Activated CD4-positive, alpha-beta T cell treated with anti-CD3 and anti-CD28 coated beads, Interleukin-2, amount 10 ng/mL, durations not matched to agents 7 days and 5 days (primary cell): ENCODE measurements around the gene GABRG3. TPM values are rescaled to one million over a fixed set of nuclear protein-coding genes. Genes with fewer than 3 reads are reported as not detected.

ENCODE experiments used
- CTCF ChIA-PET: fragments of 350-600 bp; sonication (Branson Sonifier 250); formaldehyde crosslinking; loops from one replicate; lab custom pipeline; 2021; ENCODE audit warnings: antibody characterized with exemption; lab: Charles Lee
- POLR2A ChIA-PET: fragments of 350-600 bp; sonication (Branson Sonifier 250); formaldehyde crosslinking; loops from one replicate; lab custom pipeline; 2021; ENCODE audit warnings: antibody characterized with exemption; lab: Charles Lee
- DNase-seq: peaks from one replicate; pipeline ENCODE4 v3.0.0-alpha.2; 2020
- H3K27ac Mint-ChIP-seq: one replicate; pipeline ENCODE4 v1.8.0; 2021; ENCODE audit warnings: mild to moderate bottlenecking, moderate library complexity, mixed read lengths
- H3K27me3 Mint-ChIP-seq: one replicate; pipeline ENCODE4 v1.8.0; 2021; ENCODE audit warnings: mixed read lengths
- H3K36me3 Mint-ChIP-seq: one replicate; pipeline ENCODE4 v1.8.0; 2021; ENCODE audit warnings: low read depth, mixed read lengths
- H3K4me1 Mint-ChIP-seq: one replicate; pipeline ENCODE4 v1.8.0; 2021; ENCODE audit warnings: mixed read lengths
- H3K4me3 Mint-ChIP-seq: one replicate; pipeline ENCODE4 v1.8.0; 2021; ENCODE audit warnings: mild to moderate bottlenecking, moderate library complexity, mixed read lengths
- H3K9me3 Mint-ChIP-seq: one replicate; pipeline ENCODE4 v1.8.0; 2021; ENCODE audit warnings: mixed read lengths
- total RNA-seq, 2 experiments: library from RNA; stranded (reverse); gene quantifications; one replicate each; pipeline ENCODE4 v1.2.3, GENCODE V29; 2021

The GABRG3 gene
- total RNA-seq, 2 experiments from 2014 or later, result not detected

- H3K27me3 Mint-ChIP-seq, result no peaks in the 10 kb centered on the region
- DNase-seq, result no peak
- H3K9me3 Mint-ChIP-seq, result peaks cover 13% of the 10 kb centered on the region
- no peak overlapping the region for H3K4me3 Mint-ChIP-seq
- CTCF ChIA-PET, result no interaction called here
- no peak overlapping the region for H3K27ac Mint-ChIP-seq
- H3K36me3 Mint-ChIP-seq, result no peaks in the 10 kb centered on the region
- POLR2A ChIA-PET, result no interaction called here
- no peaks in the 10 kb centered on the region for H3K4me1 Mint-ChIP-seq
These were observed 447.7 kb downstream of the GABRG3 start for GRCh38 chr15:27418726-27419125.

- Mint-ChIP-seq H3K9me3 (peaks cover 10% of the 10 kb centered on the region), H3K27me3 (no peaks in the 10 kb centered on the region), H3K4me1 (no peaks in the 10 kb centered on the region), H3K36me3 (no peaks in the 10 kb centered on the region), H3K27ac (no peak overlapping the region), H3K4me3 (no peak overlapping the region)
- ChIA-PET POLR2A (no interaction called here), CTCF (no interaction called here)
- no peak for DNase-seq
These were observed 452.0 kb downstream of the GABRG3 start for GRCh38 chr15:27422997-27423396.

- Mint-ChIP-seq H3K4me1 (no peaks in the 10 kb centered on the region), H3K9me3 (peaks cover 13% of the 10 kb centered on the region), H3K27me3 (no peaks in the 10 kb centered on the region), H3K4me3 (no peak overlapping the region), H3K36me3 (no peaks in the 10 kb centered on the region), H3K27ac (no peak overlapping the region)
- no peak for DNase-seq
- ChIA-PET CTCF (no interaction called here), POLR2A (no interaction called here)
These were observed 455.8 kb downstream of the GABRG3 start for GRCh38 chr15:27426805-27427204.

GRCh38 chr15:27427276-27427675 lies 456.3 kb downstream of the GABRG3 start:
- no peak overlapping the region for H3K4me3 Mint-ChIP-seq
- ChIA-PET POLR2A (no interaction called here), CTCF (no interaction called here)
- peaks cover 13% of the 10 kb centered on the region for H3K9me3 Mint-ChIP-seq
- no peak overlapping the region for H3K27ac Mint-ChIP-seq
- DNase-seq, result no peak
- no peaks in the 10 kb centered on the region for H3K36me3 Mint-ChIP-seq
- no peaks in the 10 kb centered on the region for H3K27me3 Mint-ChIP-seq
- H3K4me1 Mint-ChIP-seq, result no peaks in the 10 kb centered on the region

GRCh38 chr15:27428151-27428550 lies 457.2 kb downstream of the GABRG3 start:
- no peaks in the 10 kb centered on the region for H3K27me3 Mint-ChIP-seq
- no peak overlapping the region for H3K4me3 Mint-ChIP-seq
- ChIA-PET CTCF (no interaction called here), POLR2A (interaction anchor here (0.6 kb wide), 1 partner anchor 182 kb away, joined by 3 read pairs; no protein-coding TSS in a partner anchor)
- no peak for DNase-seq
- H3K36me3 Mint-ChIP-seq, result no peaks in the 10 kb centered on the region
- H3K4me1 Mint-ChIP-seq, result no peaks in the 10 kb centered on the region
- no peak overlapping the region for H3K27ac Mint-ChIP-seq
- H3K9me3 Mint-ChIP-seq, result peaks cover 18% of the 10 kb centered on the region

GRCh38 chr15:27429577-27429976 lies 458.6 kb downstream of the GABRG3 start:
- CTCF ChIA-PET, result no interaction called here
- POLR2A ChIA-PET, result no interaction called here
- H3K36me3 Mint-ChIP-seq, result no peaks in the 10 kb centered on the region
- peaks cover 23% of the 10 kb centered on the region for H3K9me3 Mint-ChIP-seq
- no peak overlapping the region for H3K4me3 Mint-ChIP-seq
- DNase-seq, result no peak
- no peaks in the 10 kb centered on the region for H3K4me1 Mint-ChIP-seq
- H3K27me3 Mint-ChIP-seq, result no peaks in the 10 kb centered on the region
- H3K27ac Mint-ChIP-seq, result no peak overlapping the region

- Mint-ChIP-seq H3K27ac (no peak overlapping the region), H3K36me3 (no peaks in the 10 kb centered on the region), H3K9me3 (peaks cover 19% of the 10 kb centered on the region), H3K4me1 (no peaks in the 10 kb centered on the region), H3K4me3 (no peak overlapping the region), H3K27me3 (no peaks in the 10 kb centered on the region)
- ChIA-PET POLR2A (no interaction called here), CTCF (no interaction called here)
- no peak for DNase-seq
These were observed 462.6 kb downstream of the GABRG3 start for GRCh38 chr15:27433604-27434003.

GRCh38 chr15:27438403-27439375 lies 467.7 kb downstream of the GABRG3 start:
- no peak for DNase-seq
- CTCF ChIA-PET, result no interaction called here
- no peak overlapping the region for H3K27ac Mint-ChIP-seq
- POLR2A ChIA-PET, result no interaction called here
- H3K4me3 Mint-ChIP-seq, result no peak overlapping the region
- H3K27me3 Mint-ChIP-seq, result no peaks in the 10 kb centered on the region
- H3K4me1 Mint-ChIP-seq, result no peaks in the 10 kb centered on the region
- H3K36me3 Mint-ChIP-seq, result no peaks in the 10 kb centered on the region
- H3K9me3 Mint-ChIP-seq, result peaks cover 27% of the 10 kb centered on the region

- POLR2A ChIA-PET, result no interaction called here
These were observed 470.1 kb downstream of the GABRG3 start for GRCh38 chr15:27441120-27441519.

GRCh38 chr15:27448234-27448633 lies 477.3 kb downstream of the GABRG3 start:
- Mint-ChIP-seq H3K9me3 (peaks cover 11% of the 10 kb centered on the region), H3K4me3 (no peak overlapping the region), H3K4me1 (no peaks in the 10 kb centered on the region), H3K27me3 (peaks cover 2% of the 10 kb centered on the region), H3K36me3 (no peaks in the 10 kb centered on the region), H3K27ac (no peak overlapping the region)
- DNase-seq, result no peak
- ChIA-PET CTCF (no interaction called here), POLR2A (no interaction called here)

More at GRCh38 chr15:27441120-27441519, 470.1 kb downstream of the GABRG3 start:
- Mint-ChIP-seq H3K4me3 (no peak overlapping the region), H3K36me3 (no peaks in the 10 kb centered on the region), H3K27ac (no peak overlapping the region), H3K4me1 (no peaks in the 10 kb centered on the region), H3K9me3 (peaks cover 25% of the 10 kb centered on the region), H3K27me3 (no peaks in the 10 kb centered on the region)
- no peak for DNase-seq
- CTCF ChIA-PET, result no interaction called here

GRCh38 chr15:27448986-27449385 lies 478.0 kb downstream of the GABRG3 start:
- ChIA-PET POLR2A (no interaction called here), CTCF (no interaction called here)
- no peak for DNase-seq
- Mint-ChIP-seq H3K9me3 (peaks cover 9% of the 10 kb centered on the region), H3K27me3 (peaks cover 2% of the 10 kb centered on the region), H3K4me3 (no peak overlapping the region), H3K4me1 (no peaks in the 10 kb centered on the region), H3K36me3 (no peaks in the 10 kb centered on the region), H3K27ac (no peak overlapping the region)

- Mint-ChIP-seq H3K4me1 (no peaks in the 10 kb centered on the region), H3K27ac (no peak overlapping the region), H3K27me3 (peaks cover 2% of the 10 kb centered on the region), H3K36me3 (no peaks in the 10 kb centered on the region), H3K9me3 (peaks cover 9% of the 10 kb centered on the region), H3K4me3 (no peak overlapping the region)
- no peak for DNase-seq
- CTCF ChIA-PET, result no interaction called here
- POLR2A ChIA-PET, result no interaction called here
These were observed 479.0 kb downstream of the GABRG3 start for GRCh38 chr15:27449941-27450340.

GRCh38 chr15:27454281-27455075 lies 483.5 kb downstream of the GABRG3 start:
- no peak for DNase-seq
- no peaks in the 10 kb centered on the region for H3K4me1 Mint-ChIP-seq
- H3K27ac Mint-ChIP-seq, result no peak overlapping the region
- H3K36me3 Mint-ChIP-seq, result no peaks in the 10 kb centered on the region
- H3K27me3 Mint-ChIP-seq, result no peaks in the 10 kb centered on the region
- H3K4me3 Mint-ChIP-seq, result no peak overlapping the region
- ChIA-PET POLR2A (no interaction called here), CTCF (no interaction called here)
- peaks cover 5% of the 10 kb centered on the region for H3K9me3 Mint-ChIP-seq
